ENCODE measurements around the gene LRRC49.

Gene LRRC49

DNA sequence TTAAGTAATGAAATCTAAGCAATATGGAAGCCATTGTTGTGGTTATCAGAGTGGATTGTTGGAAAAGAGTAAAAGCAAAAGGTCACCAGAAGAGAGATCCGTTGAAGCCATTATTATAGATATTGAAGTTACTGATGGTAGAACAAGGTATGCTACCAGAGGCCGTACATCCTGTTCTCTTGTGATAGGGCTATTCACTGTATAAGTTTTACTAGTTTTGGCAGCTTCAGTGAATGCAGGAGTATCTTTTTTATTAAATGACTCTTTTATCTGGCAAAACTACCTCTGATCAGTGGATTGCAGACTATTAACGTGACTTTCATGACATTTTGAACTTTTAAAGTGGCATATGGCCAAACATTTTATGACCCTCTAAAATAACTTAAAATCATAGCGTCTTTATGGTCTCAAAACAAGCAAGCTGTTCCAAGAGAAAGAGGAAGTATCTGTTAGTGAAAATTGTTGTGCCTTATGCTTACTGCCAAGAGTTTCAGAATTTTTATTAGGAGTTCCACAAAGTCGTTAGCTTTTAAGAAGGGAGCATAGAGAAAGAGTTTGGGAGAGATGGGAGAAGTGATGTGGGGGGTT, 102.9 kb downstream of the LRRC49 start:
- no peaks in the 10 kb centered on the region for H3K36me3 ChIP-seq (ENCODE audit: insufficient read depth, low read length)
- H3K4me1 ChIP-seq (ENCODE audit: insufficient read depth, low read length, poor library complexity, severe bottlenecking): no peaks in the 10 kb centered on the region
- no peaks in the 10 kb centered on the region for H3K9me2 ChIP-seq (replicated peaks; ENCODE audit: low read depth, low read length)
- H3K9me3 ChIP-seq (ENCODE audit: insufficient read depth, low read depth, low read length): peaks cover 8% of the 10 kb centered on the region; the same call in 1 of the 2 replicates
- H3K4me3 ChIP-seq (ENCODE audit: low read length, poor library complexity, severe bottlenecking): no peak overlapping the region
- no peaks in the 10 kb centered on the region for H3K27me3 ChIP-seq (ENCODE audit: insufficient read depth, low read length, poor library complexity, severe bottlenecking)
- no peak for TF ChIP-seq EZH2phosphoT487 (IDR thresholded peaks at IDR 0.05; ENCODE audit: borderline replicate concordance)
- TF ChIP-seq, protein P1, sequence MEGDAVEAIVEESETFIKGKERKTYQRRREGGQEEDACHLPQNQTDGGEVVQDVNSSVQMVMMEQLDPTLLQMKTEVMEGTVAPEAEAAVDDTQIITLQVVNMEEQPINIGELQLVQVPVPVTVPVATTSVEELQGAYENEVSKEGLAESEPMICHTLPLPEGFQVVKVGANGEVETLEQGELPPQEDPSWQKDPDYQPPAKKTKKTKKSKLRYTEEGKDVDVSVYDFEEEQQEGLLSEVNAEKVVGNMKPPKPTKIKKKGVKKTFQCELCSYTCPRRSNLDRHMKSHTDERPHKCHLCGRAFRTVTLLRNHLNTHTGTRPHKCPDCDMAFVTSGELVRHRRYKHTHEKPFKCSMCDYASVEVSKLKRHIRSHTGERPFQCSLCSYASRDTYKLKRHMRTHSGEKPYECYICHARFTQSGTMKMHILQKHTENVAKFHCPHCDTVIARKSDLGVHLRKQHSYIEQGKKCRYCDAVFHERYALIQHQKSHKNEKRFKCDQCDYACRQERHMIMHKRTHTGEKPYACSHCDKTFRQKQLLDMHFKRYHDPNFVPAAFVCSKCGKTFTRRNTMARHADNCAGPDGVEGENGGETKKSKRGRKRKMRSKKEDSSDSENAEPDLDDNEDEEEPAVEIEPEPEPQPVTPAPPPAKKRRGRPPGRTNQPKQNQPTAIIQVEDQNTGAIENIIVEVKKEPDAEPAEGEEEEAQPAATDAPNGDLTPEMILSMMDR (conservative IDR thresholded peaks at IDR 0.05; ENCODE audit: low read length): no peak
- H3F3A ChIP-seq (ENCODE audit: low read depth): no peaks in the 10 kb centered on the region
- H4K20me1 ChIP-seq (ENCODE audit: insufficient read depth, low read length, poor library complexity, severe bottlenecking): no peaks in the 10 kb centered on the region
- H3K79me2 ChIP-seq (ENCODE audit: insufficient read depth, low read length): no peaks in the 10 kb centered on the region
- no peak overlapping the region for H3K9ac ChIP-seq (ENCODE audit: low read depth, low read length, poor library complexity, severe bottlenecking)
- no peak overlapping the region for H3K4me2 ChIP-seq (ENCODE audit: low read depth, low read length, poor library complexity, severe bottlenecking)
- H2AFZ ChIP-seq (ENCODE audit: low read length): no peak overlapping the region

DNA sequence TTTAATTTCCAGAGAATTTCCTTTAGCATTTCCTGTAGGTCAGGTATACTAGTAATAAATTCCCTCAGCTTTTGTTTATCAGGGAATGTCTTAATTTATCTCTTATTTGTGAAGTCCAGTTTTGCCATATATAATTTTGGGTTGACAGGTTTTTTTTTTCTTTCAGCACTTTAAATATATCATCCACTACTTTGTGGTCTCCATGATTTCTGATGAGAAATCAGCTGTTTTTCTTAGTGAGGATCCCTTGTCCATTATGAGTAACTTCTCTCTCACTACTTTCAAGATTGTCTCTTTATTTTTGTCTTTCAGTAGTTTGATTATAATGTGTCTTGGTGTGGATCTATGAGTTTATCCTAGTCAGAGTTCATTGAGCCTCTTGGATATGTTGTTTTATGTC, 105.7 kb downstream of the LRRC49 start:
- Histone ChIP-seq H3K9ac (ENCODE audit: low read depth, low read length, poor library complexity, severe bottlenecking) (no peak overlapping the region), H3K36me3 (ENCODE audit: insufficient read depth, low read length) (no peaks in the 10 kb centered on the region), H4K20me1 (ENCODE audit: insufficient read depth, low read length, poor library complexity, severe bottlenecking) (no peaks in the 10 kb centered on the region), H3F3A (ENCODE audit: low read depth) (no peaks in the 10 kb centered on the region), H3K9me2 (replicated peaks; ENCODE audit: low read depth, low read length) (no peaks in the 10 kb centered on the region), H3K79me2 (ENCODE audit: insufficient read depth, low read length) (no peaks in the 10 kb centered on the region), H3K9me3 (ENCODE audit: insufficient read depth, low read depth, low read length) (peaks cover 8% of the 10 kb centered on the region; the same call in 1 of the 2 replicates), H2AFZ (ENCODE audit: low read length) (no peak overlapping the region), H3K27me3 (ENCODE audit: insufficient read depth, low read length, poor library complexity, severe bottlenecking) (no peaks in the 10 kb centered on the region), H3K4me3 (ENCODE audit: low read length, poor library complexity, severe bottlenecking) (no peak overlapping the region), H3K4me2 (ENCODE audit: low read depth, low read length, poor library complexity, severe bottlenecking) (no peak overlapping the region), H3K4me1 (ENCODE audit: insufficient read depth, low read length, poor library complexity, severe bottlenecking) (peaks cover 8% of the 10 kb centered on the region)
- TF ChIP-seq, protein P1 (conservative IDR thresholded peaks at IDR 0.05; ENCODE audit: low read length): no peak

DNA sequence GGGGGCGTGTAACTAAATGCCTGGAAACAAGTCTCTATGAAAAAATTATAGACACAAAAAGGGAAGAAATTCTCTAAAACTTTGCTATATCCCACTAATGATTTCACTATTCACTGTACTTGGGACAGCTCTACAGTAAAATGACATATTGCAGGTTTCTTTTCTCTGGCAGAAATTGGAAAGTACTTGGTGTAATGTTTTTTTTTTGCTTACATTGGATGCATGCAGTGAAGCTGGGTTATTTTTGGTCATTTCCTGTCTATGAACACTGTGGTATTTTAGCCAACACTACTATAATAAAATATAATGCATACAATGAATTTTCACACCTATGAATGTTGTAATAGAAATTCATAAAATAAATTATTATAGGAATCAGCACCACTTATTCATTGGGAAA, 109.7 kb downstream of the LRRC49 start:
- Histone ChIP-seq H3K9me2 (replicated peaks; ENCODE audit: low read depth, low read length) (no peaks in the 10 kb centered on the region), H3K4me1 (ENCODE audit: insufficient read depth, low read length, poor library complexity, severe bottlenecking) (peaks cover 8% of the 10 kb centered on the region), H3F3A (ENCODE audit: low read depth) (no peaks in the 10 kb centered on the region), H3K9me3 (ENCODE audit: insufficient read depth, low read depth, low read length) (peaks cover 8% of the 10 kb centered on the region; the same call in 1 of the 2 replicates), H3K27me3 (ENCODE audit: insufficient read depth, low read length, poor library complexity, severe bottlenecking) (no peaks in the 10 kb centered on the region), H3K79me2 (ENCODE audit: insufficient read depth, low read length) (no peaks in the 10 kb centered on the region), H3K36me3 (ENCODE audit: insufficient read depth, low read length) (no peaks in the 10 kb centered on the region), H2AFZ (ENCODE audit: low read length) (no peak overlapping the region; the same call in 1 of the 2 replicates), H3K9ac (ENCODE audit: low read depth, low read length, poor library complexity, severe bottlenecking) (no peak overlapping the region), H4K20me1 (ENCODE audit: insufficient read depth, low read length, poor library complexity, severe bottlenecking) (no peaks in the 10 kb centered on the region), H3K4me3 (ENCODE audit: low read length, poor library complexity, severe bottlenecking) (no peak overlapping the region), H3K4me2 (ENCODE audit: low read depth, low read length, poor library complexity, severe bottlenecking) (no peak overlapping the region)
- no peak for TF ChIP-seq EZH2phosphoT487 (IDR thresholded peaks at IDR 0.05; ENCODE audit: borderline replicate concordance)
- TF ChIP-seq, protein P1 (conservative IDR thresholded peaks at IDR 0.05; ENCODE audit: low read length): no peak

Measured in Loucy (cell line).